ENCODE data around the gene LIF.
A peak's percentile ranks its signal among the peaks of the same experiment; 100 is the strongest.
"Not testable (repeated sequence)": the region's sequence is repeated elsewhere in the genome, so short reads cannot be mapped to it uniquely, and the experiment has no call there.

The LIF gene

DNA sequence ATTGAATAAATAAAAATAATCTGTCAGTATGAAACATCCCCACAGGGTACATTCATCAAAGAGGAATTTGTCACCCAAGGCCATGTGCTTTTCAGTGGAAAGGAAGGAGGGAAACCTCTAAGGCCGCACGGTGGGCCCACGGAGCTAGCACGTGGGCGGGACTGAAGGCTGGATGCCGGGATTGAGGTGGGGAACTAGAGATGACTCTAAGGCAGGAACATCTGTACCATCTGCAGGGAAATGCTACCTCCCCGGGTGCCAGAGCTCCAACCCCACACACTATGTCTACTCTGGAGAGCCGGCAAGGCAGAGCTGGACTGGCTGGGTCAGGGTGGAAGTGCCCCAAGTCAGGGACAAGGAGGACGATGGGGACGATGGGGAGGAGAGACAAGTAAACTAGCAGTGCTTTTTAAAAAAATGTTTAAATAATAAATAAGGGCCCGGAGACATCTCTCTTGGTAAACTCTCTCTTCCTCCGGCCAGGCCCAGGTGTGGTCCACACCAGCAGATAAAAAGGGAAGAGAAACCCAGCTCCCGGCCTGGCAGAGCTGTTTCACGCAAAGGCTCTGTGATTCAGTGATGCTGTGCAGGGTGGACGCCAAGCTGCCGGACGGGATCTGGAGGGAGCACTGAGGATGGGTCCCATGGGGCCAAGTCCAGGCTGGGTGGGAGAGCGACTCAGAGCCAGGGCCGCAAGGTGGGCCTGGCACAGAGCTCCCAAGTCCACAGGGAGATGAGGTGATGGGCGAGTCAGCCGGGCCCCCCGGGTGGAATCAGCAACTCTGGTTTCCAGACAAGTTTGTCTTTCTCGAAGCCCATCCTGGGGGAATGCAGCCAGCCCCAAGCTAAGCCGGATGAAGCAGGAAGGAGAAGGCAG lies 5.8 kb downstream of the LIF start:
- Mint-ChIP-seq H3K27me3 (no peaks in the 10 kb centered on the region), H3K4me3 (peak overlapping the region; percentile 40), H3K9me3 (no peaks in the 10 kb centered on the region), H3K36me3 (peaks cover 52% of the 10 kb centered on the region), H3K4me1 (peaks cover 85% of the 10 kb centered on the region), H3K27ac (peak overlapping the region; percentile 75)
- no peak for DNase-seq
- CTCF ChIA-PET = no interaction called here

DNA sequence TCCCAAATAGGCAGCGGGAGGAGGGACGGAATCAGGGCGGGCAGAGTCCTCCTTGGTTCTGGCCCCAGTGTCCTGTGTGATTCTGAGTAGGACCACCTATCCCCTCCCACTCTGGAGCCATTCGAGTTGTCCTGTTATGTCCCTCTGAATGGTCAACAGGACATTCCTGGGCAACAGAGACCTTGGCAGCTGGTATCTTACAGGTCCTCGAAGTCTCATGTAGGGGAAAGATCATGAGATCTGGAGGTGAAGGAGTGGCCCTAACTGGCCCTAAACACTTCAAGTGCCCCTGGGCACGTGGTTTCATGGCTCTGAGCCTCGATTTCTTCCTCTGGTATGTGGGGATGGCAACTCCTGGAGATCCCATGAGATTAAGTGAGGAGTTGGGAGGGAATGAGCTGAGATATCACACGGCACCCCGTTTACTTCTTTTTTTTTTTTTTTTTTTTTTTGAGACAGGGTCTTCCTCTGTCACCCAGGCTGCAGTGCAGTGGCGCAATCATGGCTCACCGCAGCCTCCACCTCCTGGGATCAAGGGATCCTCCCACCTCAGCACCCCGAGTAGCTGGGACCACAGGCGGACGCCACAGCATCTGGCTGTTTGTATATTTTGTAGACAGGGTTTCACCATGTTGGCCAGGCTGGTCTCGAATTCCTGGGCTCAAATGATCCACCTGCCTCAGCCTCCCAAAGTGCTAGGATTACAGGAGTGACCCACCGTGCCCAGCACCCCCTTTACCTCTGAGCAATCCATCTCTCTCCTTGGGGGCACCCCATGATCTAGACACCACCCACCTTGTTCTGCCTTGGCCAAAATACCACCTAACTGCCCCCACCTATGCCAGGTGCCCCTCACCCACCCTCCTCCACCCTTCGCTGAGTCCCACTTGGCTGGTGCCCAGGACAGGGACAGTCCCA lies 6.8 kb downstream of the LIF start:
- Mint-ChIP-seq H3K36me3 (peaks cover 45% of the 10 kb centered on the region), H3K27ac (peak overlapping the region; percentile 45), H3K4me3 (no peak overlapping the region), H3K9me3 (no peaks in the 10 kb centered on the region), H3K4me1 (peaks cover 81% of the 10 kb centered on the region), H3K27me3 (no peaks in the 10 kb centered on the region)
- CTCF ChIA-PET = no interaction called here
- DNase-seq = no peak

DNA sequence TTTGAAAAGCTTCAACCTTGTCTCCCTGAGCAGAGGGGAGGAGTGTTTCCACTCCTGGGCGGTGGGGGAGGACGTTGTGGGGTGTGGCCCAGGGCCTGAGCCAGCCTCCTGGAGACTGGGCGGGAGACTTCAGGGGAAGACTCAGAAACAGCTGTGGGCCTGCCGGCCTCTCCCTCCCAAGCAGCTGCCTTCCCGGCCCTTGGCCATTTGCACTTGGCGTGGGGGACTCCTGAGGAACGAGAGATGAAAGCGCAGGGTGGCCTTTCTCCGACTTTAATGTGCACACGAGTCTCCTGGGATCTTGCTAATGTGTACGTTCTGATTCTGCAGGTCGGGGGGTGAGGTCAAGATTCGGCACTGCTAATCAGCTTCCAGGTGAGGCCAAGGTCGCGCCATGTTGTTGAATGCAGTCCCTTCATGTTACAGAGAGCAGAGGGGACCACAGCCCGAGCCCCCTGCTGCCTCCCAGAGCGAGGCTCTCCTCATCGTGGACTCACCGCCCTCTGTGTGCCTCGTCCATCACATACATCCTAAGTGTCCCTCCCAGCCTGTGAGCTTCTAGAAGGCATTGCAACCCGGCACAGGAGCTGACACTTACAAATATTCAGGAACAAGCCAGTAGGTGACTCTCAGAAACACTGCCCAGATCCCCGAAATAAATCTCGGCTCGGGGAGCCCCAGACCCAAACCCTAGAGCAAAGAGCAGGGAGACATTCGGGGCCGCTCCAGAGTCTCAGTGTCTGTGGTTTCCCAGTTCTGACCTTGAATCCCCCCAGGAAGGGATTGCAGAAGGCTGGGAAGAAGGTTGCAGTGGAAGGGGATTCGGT lies 7.7 kb downstream of the LIF start:
- peaks cover 74% of the 10 kb centered on the region for H3K4me1 Mint-ChIP-seq

DNA sequence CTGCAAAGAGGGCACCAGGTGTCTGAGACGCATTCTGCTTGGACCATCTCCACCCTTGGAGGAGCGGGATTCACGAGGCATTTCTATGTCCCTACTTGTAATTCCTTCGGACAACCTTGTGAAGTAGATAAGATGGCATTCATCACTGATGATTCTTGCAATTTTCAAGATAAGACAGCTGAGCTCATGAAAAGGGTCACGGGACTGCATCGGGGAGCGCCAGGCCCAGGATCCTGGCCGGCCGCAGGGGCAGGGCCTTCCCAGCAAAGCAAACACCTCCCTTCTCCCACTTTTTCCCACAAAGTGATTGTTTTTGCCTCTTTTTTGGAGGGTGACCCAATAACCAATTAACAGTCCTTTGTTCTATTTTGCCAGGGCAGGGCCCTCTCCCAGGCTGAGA lies 8.4 kb downstream of the LIF start:
- H3K9me3 Mint-ChIP-seq = no peaks in the 10 kb centered on the region
- no peak for DNase-seq
- no peaks in the 10 kb centered on the region for H3K27me3 Mint-ChIP-seq
- CTCF ChIA-PET = interaction anchor here (1.0 to 2.1 kb wide), 2 partner anchors 131 to 132 kb away, joined by 3 to 8 read pairs; no protein-coding TSS in a partner anchor
- peaks cover 28% of the 10 kb centered on the region for H3K36me3 Mint-ChIP-seq
- no peak overlapping the region for H3K4me3 Mint-ChIP-seq
- peak overlapping the region; percentile 62 for H3K27ac Mint-ChIP-seq
- peaks cover 66% of the 10 kb centered on the region for H3K4me1 Mint-ChIP-seq

More for the DNA sequence above, 7.7 kb downstream of the LIF start:
- Mint-ChIP-seq H3K27me3 (no peaks in the 10 kb centered on the region), H3K36me3 (peaks cover 36% of the 10 kb centered on the region), H3K27ac (peak overlapping the region; percentile 62), H3K9me3 (no peaks in the 10 kb centered on the region), H3K4me3 (no peak overlapping the region)
- CTCF ChIA-PET = interaction anchor here (1.0 kb wide), 1 partner anchor 133 kb away, joined by 3 read pairs; no protein-coding TSS in a partner anchor
- DNase-seq = no peak

DNA sequence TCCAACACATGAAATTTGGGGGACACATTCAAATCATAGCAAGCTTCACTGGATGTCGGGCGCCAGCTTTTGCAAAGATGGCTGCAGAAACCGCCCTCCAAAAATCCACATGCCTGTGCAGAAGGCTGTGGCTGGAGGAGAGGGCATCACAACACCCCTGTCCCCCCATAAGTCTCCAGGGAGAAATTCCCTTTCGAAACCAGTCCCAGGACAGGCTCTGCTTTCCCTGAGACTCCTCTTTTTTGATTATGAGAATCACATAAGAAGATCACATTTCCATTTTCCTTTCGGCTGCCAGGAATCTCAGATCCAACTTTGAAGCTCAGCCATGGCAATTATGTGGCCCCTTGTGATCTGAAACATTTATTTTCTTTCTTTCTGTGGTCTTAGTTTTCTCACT lies 9.7 kb downstream of the LIF start:
- H3K9me3 Mint-ChIP-seq = no peaks in the 10 kb centered on the region
- H3K36me3 Mint-ChIP-seq = peaks cover 19% of the 10 kb centered on the region
- no peaks in the 10 kb centered on the region for H3K27me3 Mint-ChIP-seq
- CTCF ChIA-PET = interaction anchor here (1.3 to 2.1 kb wide), 3 partner anchors 19 to 129 kb away, joined by 3 to 8 read pairs (median 4); no protein-coding TSS in a partner anchor
- H3K4me1 Mint-ChIP-seq = peaks cover 54% of the 10 kb centered on the region
- no peak overlapping the region for H3K27ac Mint-ChIP-seq
- DNase-seq = no peak
- H3K4me3 Mint-ChIP-seq = no peak overlapping the region

DNA sequence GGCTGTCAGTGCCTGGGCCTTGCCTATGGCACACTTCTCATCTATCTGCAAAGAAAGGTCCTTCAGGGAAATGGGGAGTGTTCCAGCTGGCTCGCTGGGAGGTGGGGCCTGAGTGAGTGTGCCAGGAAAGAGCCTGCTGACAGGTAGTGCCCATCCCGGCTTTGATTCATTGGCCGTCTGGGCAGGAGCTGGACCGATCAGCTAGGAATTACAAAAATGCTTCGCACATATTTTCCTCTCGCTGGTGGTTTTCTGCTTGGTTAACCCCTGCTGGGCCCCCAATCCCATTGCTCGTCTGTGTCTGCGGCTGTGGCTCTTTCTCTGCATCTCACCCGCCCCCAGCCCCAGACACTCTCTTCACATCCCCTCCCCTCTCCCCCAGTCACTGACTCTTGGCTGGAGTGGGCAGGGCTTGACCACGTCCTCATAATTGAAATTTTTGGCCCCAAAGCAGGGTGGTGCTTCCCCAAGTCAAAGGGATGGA lies 10.8 kb downstream of the LIF start:
- Mint-ChIP-seq H3K27me3 (no peaks in the 10 kb centered on the region), H3K9me3 (no peaks in the 10 kb centered on the region), H3K36me3 (peaks cover 11% of the 10 kb centered on the region), H3K4me1 (peaks cover 46% of the 10 kb centered on the region), H3K27ac (no peak overlapping the region), H3K4me3 (no peak overlapping the region)
- no peak for DNase-seq
- CTCF ChIA-PET = interaction anchor here (1.3 kb wide), 1 partner anchor 44 kb away, joined by 4 read pairs; no protein-coding TSS in a partner anchor

DNA sequence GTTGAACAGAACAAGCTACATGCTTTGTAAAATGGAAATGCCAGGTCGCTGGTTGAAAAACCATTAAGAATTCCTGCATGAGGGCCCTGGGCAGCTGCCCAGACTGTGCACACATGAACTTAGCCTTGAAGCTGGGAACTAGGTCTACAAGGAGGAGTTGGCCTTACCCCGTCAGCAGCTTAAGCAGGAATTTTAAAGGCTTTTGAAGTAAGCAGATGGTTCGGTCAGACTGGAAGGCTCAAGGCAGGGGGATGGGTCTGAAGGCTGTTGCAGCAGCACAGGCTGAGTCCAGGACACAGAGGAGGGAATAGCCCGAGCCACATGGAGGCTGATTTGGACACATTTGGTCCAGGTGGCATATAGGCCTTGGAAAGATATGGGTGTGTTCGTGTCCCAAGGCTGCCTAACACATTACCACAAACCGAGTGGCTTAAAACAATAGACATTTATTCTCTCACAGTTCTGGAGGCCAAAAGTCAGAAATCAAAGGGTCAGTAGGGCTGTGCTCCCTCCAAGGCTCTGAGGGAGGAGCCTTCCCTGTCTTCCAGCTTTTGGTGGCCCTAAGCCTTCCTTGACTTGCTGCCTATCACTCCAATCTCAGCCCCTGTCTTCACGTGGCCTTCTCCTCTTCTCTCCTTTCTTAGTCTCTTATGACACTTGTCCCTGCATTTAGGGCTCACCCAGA lies 11.6 kb downstream of the LIF start:
- H3K4me3 Mint-ChIP-seq = no peak overlapping the region
- peaks cover 7% of the 10 kb centered on the region for H3K36me3 Mint-ChIP-seq
- H3K4me1 Mint-ChIP-seq = peaks cover 47% of the 10 kb centered on the region
- DNase-seq = no peak
- peak overlapping the region; percentile 11 for H3K27ac Mint-ChIP-seq
- H3K27me3 Mint-ChIP-seq = no peaks in the 10 kb centered on the region
- H3K9me3 Mint-ChIP-seq = no peaks in the 10 kb centered on the region
- CTCF ChIA-PET = no interaction called here

DNA sequence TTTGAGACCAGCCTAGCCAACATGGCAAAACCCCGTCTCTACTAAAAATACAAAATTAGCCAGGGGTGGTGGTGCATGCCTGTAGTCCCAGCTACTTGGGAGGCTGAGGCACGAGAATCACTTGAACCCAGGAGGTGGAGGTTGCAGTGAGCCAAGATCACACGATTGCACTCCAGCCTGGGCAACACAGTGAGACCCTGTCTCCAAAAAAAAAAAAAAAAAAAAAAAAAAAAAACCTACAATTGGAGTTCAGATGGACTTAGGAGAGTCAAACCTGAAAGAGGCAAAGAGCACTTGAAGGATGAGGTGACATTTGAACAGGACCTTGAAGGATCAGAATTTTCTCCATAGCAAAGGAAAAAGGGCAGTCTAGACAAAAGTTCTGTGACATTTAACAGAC lies 12.2 kb downstream of the LIF start:
- H3K27ac Mint-ChIP-seq, CTCF ChIA-PET, H3K4me3 Mint-ChIP-seq, H3K9me3 Mint-ChIP-seq, DNase-seq, H3K36me3 Mint-ChIP-seq, H3K27me3 Mint-ChIP-seq: not testable (repeated sequence)
- peaks cover 46% of the 10 kb centered on the region for H3K4me1 Mint-ChIP-seq

DNA sequence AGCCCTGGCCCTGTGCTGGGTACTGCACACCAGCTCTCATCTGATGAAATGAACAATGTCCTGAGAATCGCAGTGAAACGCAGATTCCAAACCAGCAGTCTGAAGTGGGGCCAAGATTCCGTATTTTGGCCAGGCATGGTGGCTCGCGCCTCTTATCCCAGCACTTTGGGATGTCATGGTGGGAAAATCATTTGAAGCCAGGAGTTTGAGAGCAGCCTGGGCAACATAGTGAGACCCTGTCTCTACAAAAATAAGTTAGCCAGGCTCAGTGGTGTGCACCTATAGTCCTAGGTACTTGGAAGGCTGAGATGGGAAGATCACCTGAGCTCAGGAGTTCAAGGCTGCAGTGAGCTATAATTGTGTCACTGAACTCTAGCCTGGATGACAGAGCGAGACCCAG lies 13.0 kb downstream of the LIF start:
- peaks cover 41% of the 10 kb centered on the region for H3K4me1 Mint-ChIP-seq
- CTCF ChIA-PET = interaction anchor here (1.4 kb wide), 1 partner anchor 11 kb away, joined by 3 read pairs; no protein-coding TSS in a partner anchor
- no peak overlapping the region for H3K4me3 Mint-ChIP-seq
- no peaks in the 10 kb centered on the region for H3K9me3 Mint-ChIP-seq
- no peak overlapping the region for H3K27ac Mint-ChIP-seq
- DNase-seq = no peak
- peaks cover 3% of the 10 kb centered on the region for H3K36me3 Mint-ChIP-seq
- no peaks in the 10 kb centered on the region for H3K27me3 Mint-ChIP-seq

DNA sequence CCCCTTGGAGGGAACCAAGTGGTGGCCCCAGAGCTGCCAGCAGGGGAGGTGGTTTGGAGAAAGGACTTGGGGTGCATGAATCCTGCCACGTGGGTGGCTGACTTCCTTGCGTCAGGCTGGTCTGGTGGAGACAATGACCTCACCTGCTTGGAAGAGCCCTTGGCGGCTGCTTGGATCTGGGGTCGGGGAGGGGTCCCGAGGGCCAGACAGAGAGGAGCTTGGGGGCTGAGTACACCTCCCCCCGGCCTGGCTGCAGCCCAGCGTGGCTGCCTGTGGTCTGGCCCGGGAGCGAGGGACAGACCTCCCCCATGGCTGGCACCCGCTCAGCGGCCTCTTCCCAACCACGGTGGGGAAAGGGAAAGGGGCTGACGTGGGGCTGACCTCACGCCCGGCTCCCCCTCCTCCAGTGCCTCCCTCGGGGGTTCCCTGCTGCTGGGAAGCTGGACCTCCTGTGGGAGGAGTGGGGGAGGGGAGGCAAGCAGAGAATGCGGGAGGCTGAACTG lies 13.8 kb downstream of the LIF start:
- no peak for DNase-seq
- H3K9me3 Mint-ChIP-seq = no peaks in the 10 kb centered on the region
- no peaks in the 10 kb centered on the region for H3K27me3 Mint-ChIP-seq
- CTCF ChIA-PET = interaction anchor here (1.4 kb wide), 1 partner anchor 12 kb away, joined by 3 read pairs; no protein-coding TSS in a partner anchor
- H3K4me3 Mint-ChIP-seq = no peak overlapping the region
- no peak overlapping the region for H3K27ac Mint-ChIP-seq
- H3K36me3 Mint-ChIP-seq = no peaks in the 10 kb centered on the region
- H3K4me1 Mint-ChIP-seq = peaks cover 43% of the 10 kb centered on the region

DNA sequence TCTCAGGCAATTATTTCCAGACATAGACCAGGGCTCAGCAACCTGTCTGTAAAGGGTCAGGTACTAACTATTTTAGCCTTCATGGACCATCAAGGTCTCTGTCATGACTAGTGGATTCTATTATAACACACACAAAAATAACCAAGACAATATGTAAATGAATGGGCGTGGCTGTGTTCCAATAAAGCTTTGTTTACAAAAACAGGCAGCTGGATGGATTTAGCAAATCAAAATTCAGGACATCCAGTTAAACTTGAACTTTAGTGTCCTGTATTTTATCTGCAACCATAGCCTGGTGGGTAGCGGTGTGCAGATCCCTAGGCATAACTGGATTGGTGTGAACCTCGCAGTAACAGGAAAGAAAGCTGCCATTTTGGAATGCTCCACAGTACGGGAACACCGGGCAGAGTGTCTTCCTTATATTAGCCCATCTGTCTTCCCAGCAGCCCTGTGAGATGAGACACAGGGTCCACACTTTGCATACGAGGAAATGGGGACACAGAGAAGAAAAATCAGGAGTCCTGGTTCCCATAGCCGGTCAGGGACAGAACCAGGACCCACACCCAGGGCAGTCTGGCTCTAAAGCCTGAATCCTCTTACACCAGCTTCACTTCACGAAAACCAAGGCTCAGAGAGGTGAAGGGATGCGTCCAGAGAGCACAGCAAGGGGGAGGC lies 15.6 kb downstream of the LIF start:
- Mint-ChIP-seq H3K4me1 (peaks cover 44% of the 10 kb centered on the region), H3K27me3 (no peaks in the 10 kb centered on the region), H3K9me3 (no peaks in the 10 kb centered on the region), H3K4me3 (no peak overlapping the region), H3K36me3 (no peaks in the 10 kb centered on the region), H3K27ac (no peak overlapping the region)
- CTCF ChIA-PET = interaction anchor here (0.6 kb wide), 1 partner anchor 73 kb away, joined by 3 read pairs; no protein-coding TSS in a partner anchor
- no peak for DNase-seq

DNA sequence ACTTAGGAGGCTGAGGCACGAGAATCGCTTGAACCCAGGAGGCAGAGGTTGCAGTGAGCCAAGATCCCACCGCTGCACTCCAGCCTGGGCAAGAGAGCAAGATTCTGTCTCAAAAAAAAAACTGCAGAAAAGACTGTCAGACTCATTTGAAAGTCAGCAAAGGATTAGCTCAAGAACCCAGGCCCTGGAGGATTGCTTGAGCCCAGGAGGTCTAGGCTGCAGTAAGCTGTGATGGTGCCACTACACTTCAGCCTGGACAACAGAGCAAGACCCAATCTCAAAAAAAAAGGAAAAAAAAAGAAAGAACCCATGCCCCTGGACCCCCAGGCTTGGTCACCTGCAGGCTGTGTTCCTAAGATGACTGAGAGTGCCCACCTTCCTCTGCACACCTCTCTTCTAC lies 16.2 kb downstream of the LIF start:
- CTCF ChIA-PET = interaction anchor here (0.6 kb wide), 1 partner anchor 72 kb away, joined by 3 read pairs; no protein-coding TSS in a partner anchor
- Mint-ChIP-seq H3K4me3 (no peak overlapping the region), H3K4me1 (peaks cover 47% of the 10 kb centered on the region), H3K27me3 (no peaks in the 10 kb centered on the region), H3K36me3 (no peaks in the 10 kb centered on the region), H3K27ac (no peak overlapping the region), H3K9me3 (no peaks in the 10 kb centered on the region)
- no peak for DNase-seq
